Thyroid gland (tissue), 4 donors: ENCODE data around the gene WIPI1.
A peak's percentile ranks its signal among the peaks of the same experiment; 100 is the strongest.

Experiments
- POLR2A ChIP-seq, 2 donors: fragments of 450-650 bp; IDR thresholded peaks; one replicate each; pipeline ENCODE4 v1.6.1; 2017; ENCODE audit warnings: antibody characterized with exemption in 2 of 2, mild to moderate bottlenecking in 2 of 2, moderate library complexity in 1 of 2
- TF ChIP-seq, protein P1 (sequence below), 6 experiments: fragments of 200-600 bp in 3 of 6; fragments of 450-650 bp in 3 of 6; sonication (generic) in 3 of 6; IDR thresholded peaks; one replicate each; pipeline ENCODE4 v1.5.1; 2016 to 2019; ENCODE audit warnings: antibody characterized with exemption in 6 of 6, mild to moderate bottlenecking in 2 of 6, inconsistent platforms in 1 of 6, moderate library complexity in 1 of 6

DNA sequence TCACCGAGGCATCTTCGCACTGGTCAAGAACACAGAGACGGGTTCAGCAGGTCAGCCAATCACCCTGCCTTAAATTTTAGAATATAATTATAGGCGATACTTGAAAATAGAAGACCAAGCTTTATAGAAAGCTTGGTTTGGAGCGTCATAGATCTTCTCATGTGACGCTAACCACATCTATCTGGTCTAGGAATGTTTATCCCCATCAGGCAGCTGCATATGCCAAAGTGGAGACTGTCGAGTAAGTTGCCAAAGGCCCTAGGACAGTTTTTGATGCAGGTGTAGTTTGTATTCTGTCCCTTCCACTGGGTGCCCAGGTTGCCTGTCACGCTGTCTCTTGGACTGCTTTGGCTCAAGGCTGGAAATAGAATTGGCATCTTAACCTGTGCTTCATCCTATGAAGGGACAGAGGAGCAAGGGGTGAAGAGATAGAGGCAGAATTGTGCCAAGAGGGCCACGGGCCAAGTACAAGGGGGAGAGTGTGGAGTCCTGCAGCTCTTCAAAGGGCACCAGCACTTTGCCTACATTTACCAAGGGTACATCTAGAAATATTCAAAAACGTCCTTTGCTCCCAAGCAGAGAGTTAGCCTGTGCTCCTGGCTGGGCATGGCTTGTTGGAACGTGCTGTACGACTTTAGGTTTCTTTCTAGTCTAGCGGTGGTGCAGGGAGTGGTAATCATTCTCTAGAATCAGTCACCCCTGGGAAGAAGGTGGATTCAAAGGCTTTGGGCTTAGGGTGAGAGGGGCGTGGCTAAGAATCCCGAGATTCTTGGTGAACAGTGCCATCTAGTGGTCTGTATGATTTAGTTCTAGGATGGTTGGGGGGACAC, 5.3 kb upstream of the WIPI1 start:
- TF ChIP-seq, protein P1, sequence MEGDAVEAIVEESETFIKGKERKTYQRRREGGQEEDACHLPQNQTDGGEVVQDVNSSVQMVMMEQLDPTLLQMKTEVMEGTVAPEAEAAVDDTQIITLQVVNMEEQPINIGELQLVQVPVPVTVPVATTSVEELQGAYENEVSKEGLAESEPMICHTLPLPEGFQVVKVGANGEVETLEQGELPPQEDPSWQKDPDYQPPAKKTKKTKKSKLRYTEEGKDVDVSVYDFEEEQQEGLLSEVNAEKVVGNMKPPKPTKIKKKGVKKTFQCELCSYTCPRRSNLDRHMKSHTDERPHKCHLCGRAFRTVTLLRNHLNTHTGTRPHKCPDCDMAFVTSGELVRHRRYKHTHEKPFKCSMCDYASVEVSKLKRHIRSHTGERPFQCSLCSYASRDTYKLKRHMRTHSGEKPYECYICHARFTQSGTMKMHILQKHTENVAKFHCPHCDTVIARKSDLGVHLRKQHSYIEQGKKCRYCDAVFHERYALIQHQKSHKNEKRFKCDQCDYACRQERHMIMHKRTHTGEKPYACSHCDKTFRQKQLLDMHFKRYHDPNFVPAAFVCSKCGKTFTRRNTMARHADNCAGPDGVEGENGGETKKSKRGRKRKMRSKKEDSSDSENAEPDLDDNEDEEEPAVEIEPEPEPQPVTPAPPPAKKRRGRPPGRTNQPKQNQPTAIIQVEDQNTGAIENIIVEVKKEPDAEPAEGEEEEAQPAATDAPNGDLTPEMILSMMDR (IDR thresholded peaks at IDR 0.05), result peak; percentile 62 to 86 (median 72)
- peak in 1 of 2 donors; percentile 74 for TF ChIP-seq POLR2A (IDR thresholded peaks at IDR 0.05)
